HepG2 (cell line): Measurements from ENCODE around the gene FITM2. TPM values are rescaled to one million over a fixed set of nuclear protein-coding genes. Genes with fewer than 3 reads are reported as not detected.

Experiments
- ERF ChIP-seq: IDR thresholded peaks from 2 replicates; pipeline ENCODE4 v1.6.1; 2018; ENCODE audit warnings: missing biosample characterization, missing genetic modification reagents
- HNRNPH1 ChIP-seq: fragments of 200-400 bp; formaldehyde crosslinking; optimal IDR thresholded peaks from 2 replicates; pipeline ENCODE3; 2017; ENCODE audit warnings: mild to moderate bottlenecking, low read depth, low read length
- MAFK ChIP-seq, 2 experiments: IDR thresholded peaks in 1 of 2; conservative IDR thresholded peaks in 1 of 2; 2 replicates each; pipeline ENCODE4 v1.6.1; 2011; ENCODE audit warnings: improper control_type of control experiment in 2 of 2, low read length in 2 of 2
- NCOA2 ChIP-seq: sonication (generic); formaldehyde crosslinking; IDR thresholded peaks from 2 replicates; pipeline ENCODE4 v1.8.0; 2022; ENCODE audit warnings: inconsistent platforms
- NONO ChIP-seq, 2 experiments: fragments of 450-650 bp in 1 of 2; sonication (generic) in 1 of 2; formaldehyde crosslinking in 1 of 2; IDR thresholded peaks in 1 of 2; conservative IDR thresholded peaks in 1 of 2; 2 replicates each; pipeline versions ENCODE4 v1.6.1 to v1.8.0; 2017 to 2022; ENCODE audit warnings: mild to moderate bottlenecking in 1 of 2, missing genetic modification reagents in 1 of 2, moderate library complexity in 1 of 2
- RFX1 ChIP-seq: fragments of 450-650 bp; IDR thresholded peaks from 2 replicates; pipeline ENCODE4 v1.6.1; 2017
- SRSF1 ChIP-seq: fragments of 200-400 bp; formaldehyde crosslinking; optimal IDR thresholded peaks from 2 replicates; pipeline ENCODE3; 2017; ENCODE audit warnings: mild to moderate bottlenecking, low read depth, low read length, moderate library complexity
- YEATS2 ChIP-seq: sonication (generic); formaldehyde crosslinking; IDR thresholded peaks from 2 replicates; pipeline ENCODE4 v1.4.0; 2020; ENCODE audit warnings: missing genetic modification reagents, borderline replicate concordance
- ZNF713 ChIP-seq: sonication (generic); formaldehyde crosslinking; IDR thresholded peaks from 2 replicates; pipeline ENCODE4 v1.4.0; 2020; ENCODE audit warnings: mild to moderate bottlenecking, missing genetic modification reagents
- ZNF891 ChIP-seq: sonication (generic); formaldehyde crosslinking; IDR thresholded peaks from 2 replicates; pipeline ENCODE4 v1.5.0; 2020; ENCODE audit warnings: mild to moderate bottlenecking, missing genetic modification reagents
- ZSCAN30 ChIP-seq: sonication (generic); formaldehyde crosslinking; IDR thresholded peaks from 2 replicates; pipeline ENCODE4 v1.5.0; 2020; ENCODE audit warnings: mild to moderate bottlenecking, missing genetic modification reagents
- polyA plus RNA-seq, 8 experiments: library from polyadenylated mRNA; depleted of rRNA in 3 of 8; stranded (reverse) in 7 of 8; unstranded in 1 of 8; fragments of >200 nt; fragmentation: Illumina TruSeq in 4 of 8; extraction: Trizol in 4 of 8; gene quantifications; 2 replicates each; pipeline versions ENCODE4 v1.2.1 to v1.2.3, GENCODE V29; 2011 to 2016; ENCODE audit warnings: low read depth in 4 of 8, missing spikeins in 1 of 8, mixed read lengths in 1 of 8; ENCODE audit not compliant: insufficient read depth in 1 of 8
- total RNA-seq, 5 experiments: library from RNA; depleted of rRNA; stranded (reverse); fragments of >200 nt; fragmentation: Illumina TruSeq; extraction: Trizol; gene quantifications; 2 replicates each; pipeline ENCODE4 v1.2.3, GENCODE V29; 2016; ENCODE audit warnings: low read depth in 1 of 5
- TF ChIP-seq, protein P1 (sequence below): IDR thresholded peaks from 2 replicates; pipeline ENCODE4 v1.6.1; 2016; ENCODE audit warnings: missing biosample characterization, missing genetic modification reagents, low read depth
- TF ChIP-seq, protein P2 (sequence below): sonication (generic); formaldehyde crosslinking; IDR thresholded peaks from 2 replicates; pipeline ENCODE4 v1.4.0; 2020; ENCODE audit warnings: missing genetic modification reagents, mild to moderate bottlenecking, borderline replicate concordance
- TF ChIP-seq, protein P3 (sequence below): sonication (generic); formaldehyde crosslinking; IDR thresholded peaks from 2 replicates; pipeline ENCODE4 v1.4.0; 2020; ENCODE audit warnings: missing genetic modification reagents
- TF ChIP-seq, protein P4 (sequence below): sonication (generic); formaldehyde crosslinking; IDR thresholded peaks from 2 replicates; pipeline ENCODE4 v1.4.0; 2020; ENCODE audit warnings: missing genetic modification reagents, borderline replicate concordance
- TF ChIP-seq, protein P5 (sequence below): sonication (generic); formaldehyde crosslinking; IDR thresholded peaks from 2 replicates; pipeline ENCODE4 v1.5.1; 2020; ENCODE audit warnings: missing genetic modification reagents, mild to moderate bottlenecking, borderline replicate concordance

FITM2 gene
- total and polyA plus RNA-seq, 2 of the 13 experiments (the other 11 are each of a cell fraction or from before 2014, with no cell fraction given): 9.6 to 24.5 TPM

DNA sequence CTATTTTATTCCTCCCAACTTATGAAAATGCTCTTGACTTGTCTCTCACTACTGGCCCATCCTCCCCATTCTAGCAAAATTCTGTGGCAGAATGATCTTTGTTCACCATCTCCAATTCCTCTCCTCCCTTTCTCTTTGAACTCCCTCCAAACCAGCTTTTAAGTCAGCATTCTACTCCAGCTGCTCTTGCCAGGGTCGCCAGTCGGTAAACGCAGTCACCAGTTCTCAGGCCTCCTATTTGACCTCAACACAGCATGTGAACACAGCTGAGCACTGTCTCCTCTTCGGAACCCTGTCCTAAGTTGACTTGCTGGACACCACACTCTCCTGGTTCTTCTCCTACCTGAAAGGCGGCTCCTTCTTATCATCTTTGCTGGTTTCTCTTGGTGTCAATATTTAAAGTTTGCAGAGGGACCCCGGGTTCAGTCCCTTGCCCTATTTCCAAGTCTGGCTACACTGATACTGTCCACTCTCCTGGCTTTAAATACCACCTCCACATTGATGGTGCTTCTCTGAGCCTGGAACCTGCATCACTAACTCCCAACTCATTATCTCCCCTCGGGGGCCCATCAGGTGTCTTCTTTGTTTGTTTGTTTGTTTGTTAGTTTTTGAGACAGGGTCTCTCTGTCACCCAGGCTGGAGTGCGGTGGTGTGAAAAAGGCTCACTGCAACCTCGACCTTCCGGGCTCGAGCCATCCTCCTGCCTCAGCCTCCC lies 36.5 kb downstream of the FITM2 start (continued):
- TF ChIP-seq ZNF713 (CRISPR knock-in tag): no peak
- no peak for TF ChIP-seq ZSCAN30 (CRISPR knock-in tag)
- no peak for TF ChIP-seq SRSF1
- TF ChIP-seq, protein P1, sequence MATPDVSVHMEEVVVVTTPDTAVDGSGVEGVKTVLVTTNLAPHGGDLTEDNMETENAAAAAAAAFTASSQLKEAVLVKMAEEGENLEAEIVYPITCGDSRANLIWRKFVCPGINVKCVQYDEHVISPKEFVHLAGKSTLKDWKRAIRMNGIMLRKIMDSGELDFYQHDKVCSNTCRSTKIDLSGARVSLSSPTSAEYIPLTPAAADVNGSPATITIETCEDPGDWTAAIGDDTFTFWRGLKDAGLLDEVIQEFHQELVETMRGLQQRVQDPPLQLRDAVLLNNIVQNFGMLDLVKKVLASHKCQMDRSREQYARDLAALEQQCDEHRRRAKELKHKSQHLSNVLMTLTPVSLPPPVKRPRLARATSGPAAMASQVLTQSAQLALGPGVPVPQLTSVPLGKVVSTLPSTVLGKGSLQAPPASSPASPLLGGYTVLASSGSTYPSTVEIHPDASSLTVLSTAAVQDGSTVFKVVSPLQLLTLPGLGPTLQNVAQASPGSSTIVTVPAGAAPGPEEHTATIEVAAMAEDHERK: no peak
- TF ChIP-seq, protein P2, sequence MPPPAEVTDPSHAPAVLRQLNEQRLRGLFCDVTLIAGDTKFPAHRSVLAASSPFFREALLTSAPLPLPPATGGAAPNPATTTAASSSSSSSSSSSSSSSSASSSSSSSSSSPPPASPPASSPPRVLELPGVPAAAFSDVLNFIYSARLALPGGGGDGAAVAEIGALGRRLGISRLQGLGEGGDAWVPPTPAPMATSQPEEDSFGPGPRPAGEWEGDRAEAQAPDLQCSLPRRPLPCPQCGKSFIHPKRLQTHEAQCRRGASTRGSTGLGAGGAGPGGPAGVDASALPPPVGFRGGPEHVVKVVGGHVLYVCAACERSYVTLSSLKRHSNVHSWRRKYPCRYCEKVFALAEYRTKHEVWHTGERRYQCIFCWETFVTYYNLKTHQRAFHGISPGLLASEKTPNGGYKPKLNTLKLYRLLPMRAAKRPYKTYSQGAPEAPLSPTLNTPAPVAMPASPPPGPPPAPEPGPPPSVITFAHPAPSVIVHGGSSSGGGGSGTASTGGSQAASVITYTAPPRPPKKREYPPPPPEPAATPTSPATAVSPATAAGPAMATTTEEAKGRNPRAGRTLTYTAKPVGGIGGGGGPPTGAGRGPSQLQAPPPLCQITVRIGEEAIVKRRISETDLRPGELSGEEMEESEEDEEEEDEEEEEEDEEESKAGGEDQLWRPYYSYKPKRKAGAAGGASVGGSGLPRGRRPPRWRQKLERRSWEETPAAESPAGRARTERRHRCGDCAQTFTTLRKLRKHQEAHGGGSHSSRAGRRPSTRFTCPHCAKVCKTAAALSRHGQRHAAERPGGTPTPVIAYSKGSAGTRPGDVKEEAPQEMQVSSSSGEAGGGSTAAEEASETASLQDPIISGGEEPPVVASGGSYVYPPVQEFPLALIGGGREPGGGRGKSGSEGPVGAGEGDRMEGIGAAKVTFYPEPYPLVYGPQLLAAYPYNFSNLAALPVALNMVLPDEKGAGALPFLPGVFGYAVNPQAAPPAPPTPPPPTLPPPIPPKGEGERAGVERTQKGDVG (CRISPR knock-in tag): no peak
- TF ChIP-seq, protein P3, sequence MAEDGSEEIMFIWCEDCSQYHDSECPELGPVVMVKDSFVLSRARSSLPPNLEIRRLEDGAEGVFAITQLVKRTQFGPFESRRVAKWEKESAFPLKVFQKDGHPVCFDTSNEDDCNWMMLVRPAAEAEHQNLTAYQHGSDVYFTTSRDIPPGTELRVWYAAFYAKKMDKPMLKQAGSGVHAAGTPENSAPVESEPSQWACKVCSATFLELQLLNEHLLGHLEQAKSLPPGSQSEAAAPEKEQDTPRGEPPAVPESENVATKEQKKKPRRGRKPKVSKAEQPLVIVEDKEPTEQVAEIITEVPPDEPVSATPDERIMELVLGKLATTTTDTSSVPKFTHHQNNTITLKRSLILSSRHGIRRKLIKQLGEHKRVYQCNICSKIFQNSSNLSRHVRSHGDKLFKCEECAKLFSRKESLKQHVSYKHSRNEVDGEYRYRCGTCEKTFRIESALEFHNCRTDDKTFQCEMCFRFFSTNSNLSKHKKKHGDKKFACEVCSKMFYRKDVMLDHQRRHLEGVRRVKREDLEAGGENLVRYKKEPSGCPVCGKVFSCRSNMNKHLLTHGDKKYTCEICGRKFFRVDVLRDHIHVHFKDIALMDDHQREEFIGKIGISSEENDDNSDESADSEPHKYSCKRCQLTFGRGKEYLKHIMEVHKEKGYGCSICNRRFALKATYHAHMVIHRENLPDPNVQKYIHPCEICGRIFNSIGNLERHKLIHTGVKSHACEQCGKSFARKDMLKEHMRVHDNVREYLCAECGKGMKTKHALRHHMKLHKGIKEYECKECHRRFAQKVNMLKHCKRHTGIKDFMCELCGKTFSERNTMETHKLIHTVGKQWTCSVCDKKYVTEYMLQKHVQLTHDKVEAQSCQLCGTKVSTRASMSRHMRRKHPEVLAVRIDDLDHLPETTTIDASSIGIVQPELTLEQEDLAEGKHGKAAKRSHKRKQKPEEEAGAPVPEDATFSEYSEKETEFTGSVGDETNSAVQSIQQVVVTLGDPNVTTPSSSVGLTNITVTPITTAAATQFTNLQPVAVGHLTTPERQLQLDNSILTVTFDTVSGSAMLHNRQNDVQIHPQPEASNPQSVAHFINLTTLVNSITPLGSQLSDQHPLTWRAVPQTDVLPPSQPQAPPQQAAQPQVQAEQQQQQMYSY (CRISPR knock-in tag): no peak
- TF ChIP-seq, protein P4, sequence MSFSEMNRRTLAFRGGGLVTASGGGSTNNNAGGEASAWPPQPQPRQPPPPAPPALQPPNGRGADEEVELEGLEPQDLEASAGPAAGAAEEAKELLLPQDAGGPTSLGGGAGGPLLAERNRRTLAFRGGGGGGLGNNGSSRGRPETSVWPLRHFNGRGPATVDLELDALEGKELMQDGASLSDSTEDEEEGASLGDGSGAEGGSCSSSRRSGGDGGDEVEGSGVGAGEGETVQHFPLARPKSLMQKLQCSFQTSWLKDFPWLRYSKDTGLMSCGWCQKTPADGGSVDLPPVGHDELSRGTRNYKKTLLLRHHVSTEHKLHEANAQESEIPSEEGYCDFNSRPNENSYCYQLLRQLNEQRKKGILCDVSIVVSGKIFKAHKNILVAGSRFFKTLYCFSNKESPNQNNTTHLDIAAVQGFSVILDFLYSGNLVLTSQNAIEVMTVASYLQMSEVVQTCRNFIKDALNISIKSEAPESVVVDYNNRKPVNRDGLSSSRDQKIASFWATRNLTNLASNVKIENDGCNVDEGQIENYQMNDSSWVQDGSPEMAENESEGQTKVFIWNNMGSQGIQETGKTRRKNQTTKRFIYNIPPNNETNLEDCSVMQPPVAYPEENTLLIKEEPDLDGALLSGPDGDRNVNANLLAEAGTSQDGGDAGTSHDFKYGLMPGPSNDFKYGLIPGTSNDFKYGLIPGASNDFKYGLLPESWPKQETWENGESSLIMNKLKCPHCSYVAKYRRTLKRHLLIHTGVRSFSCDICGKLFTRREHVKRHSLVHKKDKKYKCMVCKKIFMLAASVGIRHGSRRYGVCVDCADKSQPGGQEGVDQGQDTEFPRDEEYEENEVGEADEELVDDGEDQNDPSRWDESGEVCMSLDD (CRISPR knock-in tag): 0 out of 2 replicates have a peak, but pooled peaks have one; percentile 63
- peak; percentile 30 for TF ChIP-seq HNRNPH1
- no peak for TF ChIP-seq MAFK (conservative IDR thresholded peaks at IDR 0.05 in 1 of 2, IDR thresholded peaks at IDR 0.05 in 1 of 2; ENCODE audit: low read length in 2 of 2)
- TF ChIP-seq RFX1: no peak
- peak; percentile 74; the same call in 1 of the 2 replicates for TF ChIP-seq NCOA2 (CRISPR knock-in tag)
- no peak for TF ChIP-seq ZNF891 (CRISPR knock-in tag)
- TF ChIP-seq YEATS2 (CRISPR knock-in tag): no peak
- TF ChIP-seq, protein P5, sequence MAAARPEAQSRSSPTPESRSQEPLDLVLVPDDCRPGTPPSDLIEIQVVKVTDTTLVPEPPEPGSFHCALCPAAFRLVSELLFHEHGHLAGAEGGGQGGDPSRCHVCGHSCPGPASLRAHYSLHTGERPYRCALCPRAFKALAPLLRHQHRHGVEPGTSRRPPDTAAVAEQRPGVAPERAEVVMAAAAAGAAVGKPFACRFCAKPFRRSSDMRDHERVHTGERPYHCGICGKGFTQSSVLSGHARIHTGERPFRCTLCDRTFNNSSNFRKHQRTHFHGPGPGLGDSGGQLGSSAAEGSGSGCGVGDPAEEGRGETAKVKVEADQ (CRISPR knock-in tag): peak; percentile 82; the same call in 1 of the 2 replicates
- peak; percentile 46; the same call in 1 of the 2 replicates for TF ChIP-seq ERF (CRISPR knock-in tag)
- TF ChIP-seq NONO (IDR thresholded peaks at IDR 0.05): no peak
- peak; percentile 67 for TF ChIP-seq NONO (CRISPR knock-in tag; conservative IDR thresholded peaks at IDR 0.05)
